Measurements from ENCODE around the gene CD99L2. TPM values are rescaled to one million over a fixed set of nuclear protein-coding genes. Genes with fewer than 3 reads are reported as not detected.

Gene CD99L2
- total and polyA plus RNA-seq, 4 donors, result 22.3 to 39.6 (median 23.8) TPM

DNA sequence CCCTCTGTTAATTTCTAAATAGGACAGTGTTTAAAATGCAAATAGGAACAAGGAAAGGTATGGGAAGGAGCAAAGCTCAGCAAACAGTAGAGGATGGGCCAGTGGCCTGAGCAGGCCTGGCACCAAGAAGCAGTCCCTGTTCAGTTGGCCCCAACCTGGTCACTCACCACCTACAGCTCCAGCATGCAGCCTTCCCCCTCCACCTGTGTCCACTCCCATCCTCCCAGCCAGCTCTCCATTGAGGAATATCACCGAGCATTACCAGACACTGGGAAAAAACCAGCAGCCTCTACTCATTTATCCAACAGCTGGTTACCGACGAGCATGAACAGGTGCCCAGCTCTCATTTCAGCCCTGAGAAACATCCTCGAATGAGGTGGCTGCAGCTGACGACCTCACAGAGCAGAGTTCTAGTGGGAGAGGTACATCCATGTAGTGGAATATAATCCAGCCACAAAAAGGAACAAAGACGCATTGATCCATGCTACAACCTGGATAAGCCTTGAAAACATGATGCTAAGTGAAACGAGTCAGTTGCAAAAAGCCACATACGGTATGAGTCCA lies 25.6 kb downstream of the CD99L2 start:
- no peak for ATAC-seq (ENCODE audit: insufficient read depth, low FRiP score)
- no peak for TF ChIP-seq CTCF (IDR thresholded peaks at IDR 0.05; ENCODE audit: control extremely low read depth, extremely low read depth)
- 81 to 96% methylated on average over 8 of the region's 8 CpGs for WGBS, 2 donors
- Histone ChIP-seq H3K9me3 (ENCODE audit: control insufficient read depth in 4 of 4, insufficient read depth in 3 of 4, low read length in 3 of 4) (no peaks in the 10 kb centered on the region), H3K9ac (ENCODE audit: insufficient read depth in 1 of 2, low read length in 2 of 2) (no peak overlapping the region), H3K27ac (ENCODE audit: low read depth in 1 of 2, low read length in 1 of 2) (peak overlapping the region in 1 of 2 donors; percentile 36), H3K36me3 (ENCODE audit: control insufficient read depth in 4 of 4, insufficient read depth in 4 of 4, low read length in 4 of 4) (no peaks in the 10 kb centered on the region), H3K4me1 (ENCODE audit: control insufficient read depth in 5 of 5, insufficient read depth in 5 of 5, low read length in 5 of 5) (peaks cover 0 to 12% (median 0%) of the 10 kb centered on the region in 5 donors), H3K4me3 (no peak overlapping the region), H3K27me3 (ENCODE audit: control insufficient read depth in 3 of 3, insufficient read depth in 3 of 3, low read length in 2 of 3) (no peaks in the 10 kb centered on the region)
- DNase-seq, result no peak

DNA sequence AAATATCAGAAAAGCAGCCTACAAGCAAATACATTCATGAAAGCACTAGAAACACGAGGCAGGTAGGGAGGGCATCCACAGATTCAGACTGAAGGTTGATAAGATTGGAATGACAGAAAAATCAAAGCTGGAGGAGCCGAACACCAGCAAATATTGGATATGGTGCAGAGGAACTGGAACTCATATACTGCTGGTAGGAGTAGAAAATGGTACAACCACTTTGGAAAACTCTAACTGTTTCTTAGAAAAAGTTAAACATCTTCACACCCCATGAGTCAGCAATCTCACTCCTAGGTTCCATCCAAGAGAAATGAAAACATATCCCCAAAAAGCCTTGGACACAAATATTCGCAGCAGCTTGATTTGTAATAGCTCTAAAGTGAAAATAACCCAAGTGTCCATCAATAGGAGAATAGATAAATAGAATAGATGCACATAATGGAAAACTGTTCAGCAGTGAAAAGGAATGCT lies 27.1 kb downstream of the CD99L2 start:
- peak overlapping the region in 1 of 2 donors; percentile 56 for H3K27ac ChIP-seq (ENCODE audit: low read depth in 1 of 2, low read length in 1 of 2)
- H3K27me3 ChIP-seq (ENCODE audit: control insufficient read depth in 3 of 3, insufficient read depth in 3 of 3, low read length in 2 of 3), result no peaks in the 10 kb centered on the region
- ATAC-seq (ENCODE audit: insufficient read depth, low FRiP score), result no peak
- H3K4me3 ChIP-seq, result no peak overlapping the region
- no peak overlapping the region for H3K9ac ChIP-seq (ENCODE audit: insufficient read depth in 1 of 2, low read length in 2 of 2)
- WGBS, 2 donors, result 61 to 95% methylated on average over 3 of the region's 3 CpGs
- H3K4me1 ChIP-seq (ENCODE audit: control insufficient read depth in 5 of 5, insufficient read depth in 5 of 5, low read length in 5 of 5), result peaks cover 0 to 12% (median 0%) of the 10 kb centered on the region in 5 donors
- no peaks in the 10 kb centered on the region for H3K9me3 ChIP-seq (ENCODE audit: control insufficient read depth in 4 of 4, insufficient read depth in 3 of 4, low read length in 3 of 4)
- no peaks in the 10 kb centered on the region for H3K36me3 ChIP-seq (ENCODE audit: control insufficient read depth in 4 of 4, insufficient read depth in 4 of 4, low read length in 4 of 4)
- no peak for DNase-seq
- TF ChIP-seq CTCF (IDR thresholded peaks at IDR 0.05; ENCODE audit: control extremely low read depth, extremely low read depth), result no peak

DNA sequence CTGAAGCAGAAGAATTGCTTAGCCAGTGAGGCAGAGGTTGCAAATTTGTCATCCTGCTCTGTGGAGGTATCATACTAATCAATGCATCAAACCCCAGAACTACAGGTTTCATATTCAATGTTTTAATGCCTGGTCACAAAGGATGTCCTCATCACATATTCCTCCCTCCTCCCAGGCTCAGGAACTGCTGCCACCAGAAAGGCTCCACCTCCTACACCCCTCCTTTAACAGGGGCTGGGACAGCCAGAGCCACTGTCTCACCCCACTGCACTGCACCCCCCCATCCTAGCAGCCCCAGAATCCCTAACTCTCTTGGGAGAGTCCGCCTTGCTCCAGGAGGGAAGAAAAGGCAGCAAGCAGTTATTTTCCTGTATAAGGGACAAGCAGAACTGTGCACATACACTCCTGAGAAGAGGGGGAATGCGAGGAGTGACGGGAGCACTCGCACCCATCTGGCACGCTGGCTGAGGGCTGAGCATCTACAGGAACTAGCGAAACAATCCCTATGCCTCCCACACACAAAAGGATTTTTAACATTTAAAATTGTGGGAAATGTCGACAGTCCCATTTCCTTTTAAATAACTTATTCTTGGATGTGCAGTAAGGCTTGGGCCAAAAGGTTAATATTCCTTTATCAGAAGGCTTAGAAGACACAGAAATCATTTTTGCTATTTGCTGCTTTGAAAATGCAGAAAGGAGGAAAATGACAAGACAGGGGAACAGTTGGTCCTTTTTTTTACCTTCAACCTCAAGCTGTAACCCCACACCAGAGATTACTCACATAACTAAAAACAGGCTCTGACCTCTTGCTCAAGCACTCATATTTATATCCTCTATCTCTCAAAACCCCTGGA lies 27.8 kb downstream of the CD99L2 start:
- Histone ChIP-seq H3K4me3 (no peak overlapping the region), H3K36me3 (ENCODE audit: control insufficient read depth in 4 of 4, insufficient read depth in 4 of 4, low read length in 4 of 4) (no peaks in the 10 kb centered on the region), H3K27ac (ENCODE audit: low read depth in 1 of 2, low read length in 1 of 2) (peak overlapping the region in 1 of 2 donors; percentile 56), H3K27me3 (ENCODE audit: control insufficient read depth in 3 of 3, insufficient read depth in 3 of 3, low read length in 2 of 3) (no peaks in the 10 kb centered on the region), H3K4me1 (ENCODE audit: control insufficient read depth in 5 of 5, insufficient read depth in 5 of 5, low read length in 5 of 5) (peaks cover 0 to 12% (median 0%) of the 10 kb centered on the region in 5 donors), H3K9me3 (ENCODE audit: control insufficient read depth in 4 of 4, insufficient read depth in 3 of 4, low read length in 3 of 4) (no peaks in the 10 kb centered on the region), H3K9ac (ENCODE audit: insufficient read depth in 1 of 2, low read length in 2 of 2) (no peak overlapping the region)
- ATAC-seq (ENCODE audit: insufficient read depth, low FRiP score) (no peak), DNase-seq (no peak)
- no peak for TF ChIP-seq CTCF (IDR thresholded peaks at IDR 0.05; ENCODE audit: control extremely low read depth, extremely low read depth)
- 67 to 81% methylated on average over 7 of the region's 7 CpGs for WGBS, 2 donors

All from lung (tissue), 12 donors.